Breast epithelium (tissue), 3 donors: ENCODE data around the gene RAB20.

Source experiments
- POLR2AphosphoS5 ChIP-seq, 3 donors: sonication (generic); formaldehyde crosslinking; IDR thresholded peaks; one replicate each; pipeline ENCODE4 v1.6.1; 2017; ENCODE audit warnings: antibody characterized with exemption in 3 of 3
- TF ChIP-seq, protein P1 (sequence below), 3 donors: fragments of 450-650 bp; IDR thresholded peaks; one replicate each; pipeline ENCODE4 v1.5.1; 2016 to 2017; ENCODE audit warnings: antibody characterized with exemption in 3 of 3, mild to moderate bottlenecking in 3 of 3, moderate library complexity in 3 of 3

- TF ChIP-seq POLR2AphosphoS5 (IDR thresholded peaks at IDR 0.05) = no peak
- TF ChIP-seq, protein P1, sequence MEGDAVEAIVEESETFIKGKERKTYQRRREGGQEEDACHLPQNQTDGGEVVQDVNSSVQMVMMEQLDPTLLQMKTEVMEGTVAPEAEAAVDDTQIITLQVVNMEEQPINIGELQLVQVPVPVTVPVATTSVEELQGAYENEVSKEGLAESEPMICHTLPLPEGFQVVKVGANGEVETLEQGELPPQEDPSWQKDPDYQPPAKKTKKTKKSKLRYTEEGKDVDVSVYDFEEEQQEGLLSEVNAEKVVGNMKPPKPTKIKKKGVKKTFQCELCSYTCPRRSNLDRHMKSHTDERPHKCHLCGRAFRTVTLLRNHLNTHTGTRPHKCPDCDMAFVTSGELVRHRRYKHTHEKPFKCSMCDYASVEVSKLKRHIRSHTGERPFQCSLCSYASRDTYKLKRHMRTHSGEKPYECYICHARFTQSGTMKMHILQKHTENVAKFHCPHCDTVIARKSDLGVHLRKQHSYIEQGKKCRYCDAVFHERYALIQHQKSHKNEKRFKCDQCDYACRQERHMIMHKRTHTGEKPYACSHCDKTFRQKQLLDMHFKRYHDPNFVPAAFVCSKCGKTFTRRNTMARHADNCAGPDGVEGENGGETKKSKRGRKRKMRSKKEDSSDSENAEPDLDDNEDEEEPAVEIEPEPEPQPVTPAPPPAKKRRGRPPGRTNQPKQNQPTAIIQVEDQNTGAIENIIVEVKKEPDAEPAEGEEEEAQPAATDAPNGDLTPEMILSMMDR (IDR thresholded peaks at IDR 0.05) = no peak
Observed at GRCh38 chr13:110559429-110559943, 2.0 kb downstream of the RAB20 start.
